PFSK-1 (cell line): Measurements from ENCODE around the gene SLITRK5.

ENCODE experiments used
- FOXP2 ChIP-seq: optimal IDR thresholded peaks from 2 replicates; pipeline ENCODE3; 2011; ENCODE audit warnings: borderline replicate concordance, control low read depth, inconsistent platforms; ENCODE audit not compliant: insufficient read depth; ENCODE audit errors: extremely low read length, extremely low read depth
- POLR2AphosphoS5 ChIP-seq: IDR thresholded peaks from 2 replicates; pipeline ENCODE4 v1.6.1; 2012; ENCODE audit warnings: low read depth, mild to moderate bottlenecking, control low read depth, low read length, moderate library complexity
- REST ChIP-seq, 2 experiments: IDR thresholded peaks; 2 replicates each; pipeline versions ENCODE4 v1.6.1 to v1.8.0; 2011 to 2012; ENCODE audit warnings: low read depth in 2 of 2, low read length in 2 of 2, control low read depth in 1 of 2, inconsistent platforms in 1 of 2, mild to moderate bottlenecking in 1 of 2, moderate library complexity in 1 of 2; ENCODE audit not compliant: insufficient read depth in 1 of 2
- SIN3A ChIP-seq: IDR thresholded peaks from 2 replicates; pipeline ENCODE4 v1.6.1; 2012; ENCODE audit warnings: mild to moderate bottlenecking, low read length, moderate library complexity, borderline replicate concordance; ENCODE audit not compliant: insufficient read depth
- TAF1 ChIP-seq: IDR thresholded peaks from 2 replicates; pipeline ENCODE4 v1.6.1; 2012; ENCODE audit warnings: low read length, control low read depth, borderline replicate concordance; ENCODE audit not compliant: insufficient read depth

GRCh38 chr13:87676254-87677042, 5.3 kb downstream of the SLITRK5 start:
- no peak for TF ChIP-seq POLR2AphosphoS5
- TF ChIP-seq FOXP2: no peak
- TF ChIP-seq SIN3A: no peak
- TF ChIP-seq TAF1: no peak
- no peak for TF ChIP-seq REST (IDR thresholded peaks at IDR 0.05; ENCODE audit: insufficient read depth in 1 of 2, low read depth in 2 of 2, low read length in 2 of 2)
